ENCODE results near the gene MAML3. TPM values are rescaled to one million over a fixed set of nuclear protein-coding genes. Genes with fewer than 3 reads are reported as not detected.

Gene MAML3
- total and polyA plus RNA-seq, 12 donors, result 1.1 to 4.6 (median 2.6) TPM

- Histone ChIP-seq H3K36me3 (no peaks in the 10 kb centered on the region), H3K4me3 (no peak overlapping the region), H3K27me3 (no peaks in the 10 kb centered on the region), H3K9me3 (no peaks in the 10 kb centered on the region), H3K4me1 (peaks cover 0 to 64% (median 32%) of the 10 kb centered on the region in 9 donors), H3K27ac (no peak overlapping the region)
- TF ChIP-seq CTCF (IDR thresholded peaks at IDR 0.05), result no peak
- ATAC-seq (no peak), DNase-seq (no peak)
- 82 to 85% methylated on average over 3 of the region's 3 CpGs for WGBS, 2 donors
- intact Hi-C loops (cut with DNase I), result no loop called here
Observed at GRCh38 chr4:139968831-139969230, 185.2 kb downstream of the MAML3 start.

- Histone ChIP-seq H3K4me1 (peaks cover 0 to 70% (median 38%) of the 10 kb centered on the region in 9 donors), H3K27ac (no peak overlapping the region), H3K9me3 (no peaks in the 10 kb centered on the region), H3K36me3 (no peaks in the 10 kb centered on the region), H3K27me3 (no peaks in the 10 kb centered on the region), H3K4me3 (no peak overlapping the region)
- DNase-seq, result no peak
- TF ChIP-seq CTCF (IDR thresholded peaks at IDR 0.05), result no peak
- no peak for ATAC-seq
- 96 to 97% methylated on average over 4 of the region's 4 CpGs for WGBS, 2 donors
- intact Hi-C loops (cut with DNase I), result no loop called here
Observed at GRCh38 chr4:139966383-139966782, 187.6 kb downstream of the MAML3 start.

- Histone ChIP-seq H3K4me3 (no peak overlapping the region), H3K9me3 (no peaks in the 10 kb centered on the region), H3K27ac (no peak overlapping the region), H3K4me1 (peaks cover 0 to 64% (median 33%) of the 10 kb centered on the region in 9 donors), H3K27me3 (no peaks in the 10 kb centered on the region), H3K36me3 (no peaks in the 10 kb centered on the region)
- DNase-seq (no peak), ATAC-seq (no peak)
- no peak for TF ChIP-seq CTCF (IDR thresholded peaks at IDR 0.05)
- intact Hi-C loops (cut with DNase I), result no loop called here
- 54 to 59% methylated on average over 1 of the region's 1 CpG for WGBS, 2 donors
Observed at GRCh38 chr4:139965789-139966188, 188.2 kb downstream of the MAML3 start.

GRCh38 chr4:139963708-139964107 is 190.3 kb downstream of the MAML3 start:
- ATAC-seq (no peak), DNase-seq (no peak)
- WGBS, 2 donors, result 98 to 100% methylated on average over 1 of the region's 1 CpG
- Histone ChIP-seq H3K27ac (no peak overlapping the region), H3K4me3 (no peak overlapping the region), H3K36me3 (no peaks in the 10 kb centered on the region), H3K27me3 (no peaks in the 10 kb centered on the region), H3K4me1 (peaks cover 0 to 53% (median 24%) of the 10 kb centered on the region in 9 donors), H3K9me3 (no peaks in the 10 kb centered on the region)
- no peak for TF ChIP-seq CTCF (IDR thresholded peaks at IDR 0.05)
- intact Hi-C loops (cut with DNase I), result no loop called here

Measured in heart right ventricle (tissue), 16 donors.